ENCODE measurements around the gene NOL3.

Gene NOL3

DNA sequence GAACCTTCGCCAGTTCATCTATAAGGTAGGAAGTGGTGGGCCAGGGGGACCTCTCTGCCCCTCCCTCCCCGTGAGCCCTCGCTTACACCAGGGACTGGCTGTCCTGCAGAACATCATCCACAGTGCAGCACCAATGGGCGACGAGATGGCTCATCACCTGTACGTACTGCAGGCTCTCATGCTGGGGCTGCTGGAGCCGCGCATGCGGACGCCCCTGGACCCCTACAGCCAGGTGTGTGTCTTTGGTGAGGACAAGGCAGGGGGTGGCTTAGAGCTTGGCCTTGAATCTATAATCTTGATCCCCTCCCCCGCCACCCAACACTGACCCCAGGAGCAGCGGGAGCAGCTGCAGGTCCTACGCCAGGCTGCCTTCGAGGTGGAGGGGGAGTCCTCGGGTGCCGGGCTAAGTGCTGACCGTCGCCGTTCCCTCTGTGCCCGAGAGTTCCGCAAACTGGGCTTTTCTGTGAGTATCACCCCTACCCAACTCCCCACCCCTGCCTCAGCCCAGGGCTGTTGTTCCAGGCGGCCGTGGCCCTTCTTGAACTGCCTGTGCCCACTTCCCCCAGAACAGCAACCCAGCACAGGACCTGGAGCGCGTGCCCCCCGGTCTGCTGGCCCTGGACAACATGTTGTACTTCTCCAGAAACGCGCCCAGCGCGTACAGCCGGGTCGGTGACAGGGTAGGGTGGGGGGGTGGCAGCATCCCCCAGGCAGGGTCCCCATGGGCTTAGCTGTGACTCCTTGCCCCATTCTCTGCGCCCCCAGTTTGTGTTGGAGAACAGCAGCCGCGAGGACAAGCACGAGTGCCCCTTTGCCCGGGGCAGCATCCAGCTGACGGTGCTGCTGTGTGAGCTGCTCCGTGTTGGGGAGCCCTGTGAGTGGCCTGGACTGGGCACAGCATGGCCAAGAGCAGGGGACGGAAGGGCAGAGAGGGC, 31.3 kb downstream of the NOL3 start:
- Histone ChIP-seq H2BK5ac (ENCODE audit: low read depth, low read length, poor library complexity, severe bottlenecking) (no peak overlapping the region), H3K14ac (ENCODE audit: low read length in 2 of 2) (no peak overlapping the region), H3K27ac (ENCODE audit: low read length, poor library complexity, severe bottlenecking) (no peak overlapping the region), H3K79me1 (replicated peaks; ENCODE audit: low read length, poor library complexity, severe bottlenecking) (peaks cover 14% of the 10 kb centered on the region), H3K27me3 (ENCODE audit: control insufficient read depth in 1 of 2, insufficient read depth in 1 of 2, low read length in 2 of 2) (no peaks in the 10 kb centered on the region), H3K23ac (ENCODE audit: low read length in 2 of 2) (no peak overlapping the region), H2BK120ac (ENCODE audit: low read depth, low read length) (no peak overlapping the region), H3K4me2 (ENCODE audit: low read length, poor library complexity, severe bottlenecking) (no peak overlapping the region), H3K4me1 (ENCODE audit: control insufficient read depth, insufficient read depth, low read depth, low read length) (peaks cover 20% of the 10 kb centered on the region), H3K9me3 (ENCODE audit: control insufficient read depth, low read length) (no peaks in the 10 kb centered on the region), H3K9ac (ENCODE audit: low read length) (no peak overlapping the region), H2AK5ac (ENCODE audit: low read length, severe bottlenecking) (no peak overlapping the region), H4K8ac (ENCODE audit: low read length) (no peak overlapping the region), H2BK12ac (ENCODE audit: low read length in 2 of 2) (no peak overlapping the region), H2AFZ (ENCODE audit: low read depth, low read length) (no peak overlapping the region), H3K4ac (ENCODE audit: low read depth in 1 of 2, low read length in 2 of 2) (peak overlapping the region in 1 of 2 experiments; percentile 2), H2BK15ac (ENCODE audit: low read depth, poor library complexity, severe bottlenecking) (no peak overlapping the region), H3K18ac (ENCODE audit: low read depth in 1 of 2, low read length in 2 of 2) (no peak overlapping the region), H3K4me3 (ENCODE audit: insufficient read depth in 1 of 2, low read depth in 1 of 2, low read length in 2 of 2) (no peak overlapping the region), H3K36me3 (ENCODE audit: control insufficient read depth in 1 of 2, insufficient read depth in 2 of 2, low read depth in 1 of 2, low read length in 2 of 2) (peaks cover 24 to 78% of the 10 kb centered on the region in 2 experiments), H4K91ac (ENCODE audit: low read length) (no peak overlapping the region)
- no peak for DNase-seq
- WGBS: 96% methylated on average over 39 of the region's 40 CpGs

DNA sequence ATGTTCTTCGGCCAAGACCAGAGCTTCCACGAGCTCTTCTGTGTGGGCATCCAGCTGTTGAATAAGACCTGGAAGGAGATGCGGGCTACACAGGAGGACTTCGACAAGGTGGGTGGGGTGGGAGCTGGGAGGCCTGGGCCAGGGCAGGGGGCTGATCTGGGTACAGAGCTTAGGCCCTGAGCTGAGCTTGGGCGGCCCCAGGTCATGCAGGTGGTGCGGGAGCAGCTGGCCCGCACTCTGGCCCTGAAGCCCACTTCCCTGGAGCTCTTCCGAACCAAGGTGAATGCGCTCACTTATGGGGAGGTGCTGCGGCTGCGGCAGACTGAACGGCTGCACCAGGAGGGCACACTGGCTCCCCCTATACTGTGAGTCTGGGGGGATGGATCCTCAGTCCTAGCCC, 32.1 kb downstream of the NOL3 start:
- H3K18ac ChIP-seq (ENCODE audit: low read depth in 1 of 2, low read length in 2 of 2): no peak overlapping the region
- H3K4me1 ChIP-seq (ENCODE audit: control insufficient read depth, insufficient read depth, low read depth, low read length): peaks cover 26% of the 10 kb centered on the region
- no peaks in the 10 kb centered on the region for H3K27me3 ChIP-seq (ENCODE audit: control insufficient read depth in 1 of 2, insufficient read depth in 1 of 2, low read length in 2 of 2)
- H3K23ac ChIP-seq (ENCODE audit: low read length in 2 of 2): no peak overlapping the region
- peaks cover 13% of the 10 kb centered on the region for H3K79me1 ChIP-seq (replicated peaks; ENCODE audit: low read length, poor library complexity, severe bottlenecking)
- no peak overlapping the region for H3K14ac ChIP-seq (ENCODE audit: low read length in 2 of 2)
- WGBS: 97% methylated on average over 12 of the region's 12 CpGs
- peaks cover 17 to 71% of the 10 kb centered on the region in 2 experiments for H3K36me3 ChIP-seq (ENCODE audit: control insufficient read depth in 1 of 2, insufficient read depth in 2 of 2, low read depth in 1 of 2, low read length in 2 of 2)
- no peak overlapping the region for H3K4me2 ChIP-seq (ENCODE audit: low read length, poor library complexity, severe bottlenecking)
- H2BK12ac ChIP-seq (ENCODE audit: low read length in 2 of 2): no peak overlapping the region
- no peak overlapping the region for H3K27ac ChIP-seq (ENCODE audit: low read length, poor library complexity, severe bottlenecking)
- H3K9ac ChIP-seq (ENCODE audit: low read length): no peak overlapping the region
- no peak overlapping the region for H3K4me3 ChIP-seq (ENCODE audit: insufficient read depth in 1 of 2, low read depth in 1 of 2, low read length in 2 of 2)
- no peak overlapping the region for H2BK15ac ChIP-seq (ENCODE audit: low read depth, poor library complexity, severe bottlenecking)
- DNase-seq: no peak
- no peak overlapping the region for H3K4ac ChIP-seq (ENCODE audit: low read depth in 1 of 2, low read length in 2 of 2)
- no peak overlapping the region for H2BK5ac ChIP-seq (ENCODE audit: low read depth, low read length, poor library complexity, severe bottlenecking)
- no peak overlapping the region for H2BK120ac ChIP-seq (ENCODE audit: low read depth, low read length)
- H2AK5ac ChIP-seq (ENCODE audit: low read length, severe bottlenecking): no peak overlapping the region
- no peak overlapping the region for H4K8ac ChIP-seq (ENCODE audit: low read length)
- no peaks in the 10 kb centered on the region for H3K9me3 ChIP-seq (ENCODE audit: control insufficient read depth, low read length)
- H4K91ac ChIP-seq (ENCODE audit: low read length): no peak overlapping the region
- no peak overlapping the region for H2AFZ ChIP-seq (ENCODE audit: low read depth, low read length)

DNA sequence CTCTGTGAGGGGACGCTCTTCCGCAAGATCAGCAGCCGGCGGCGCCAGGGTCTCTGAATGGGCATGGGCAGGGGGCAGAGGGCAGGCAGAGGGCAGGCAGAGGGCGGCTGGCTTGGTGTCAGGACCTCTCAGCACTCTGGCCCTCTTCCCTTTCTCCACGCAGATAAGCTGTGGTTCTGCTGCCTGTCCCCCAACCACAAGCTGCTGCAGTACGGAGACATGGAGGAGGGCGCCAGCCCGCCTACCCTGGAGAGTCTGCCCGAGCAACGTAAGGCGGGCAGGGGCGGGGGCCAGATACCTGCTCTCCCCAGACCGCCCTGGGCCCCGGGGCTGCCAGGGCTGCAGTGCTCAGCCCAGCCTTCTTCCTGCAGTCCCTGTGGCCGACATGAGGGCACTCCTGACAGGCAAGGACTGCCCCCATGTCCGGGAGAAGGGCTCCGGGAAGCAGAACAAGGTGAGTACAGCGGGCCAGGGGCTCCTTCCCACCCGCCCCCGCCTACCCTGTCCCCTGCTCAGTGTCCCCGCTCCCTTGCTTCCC, 32.7 kb downstream of the NOL3 start:
- no peak overlapping the region for H2BK15ac ChIP-seq (ENCODE audit: low read depth, poor library complexity, severe bottlenecking)
- H2BK12ac ChIP-seq (ENCODE audit: low read length in 2 of 2): no peak overlapping the region
- no peak overlapping the region for H4K91ac ChIP-seq (ENCODE audit: low read length)
- H4K8ac ChIP-seq (ENCODE audit: low read length): no peak overlapping the region
- H3K4me1 ChIP-seq (ENCODE audit: control insufficient read depth, insufficient read depth, low read depth, low read length): peaks cover 27% of the 10 kb centered on the region
- H3K27me3 ChIP-seq (ENCODE audit: control insufficient read depth in 1 of 2, insufficient read depth in 1 of 2, low read length in 2 of 2): no peaks in the 10 kb centered on the region
- H3K79me1 ChIP-seq (replicated peaks; ENCODE audit: low read length, poor library complexity, severe bottlenecking): peaks cover 9% of the 10 kb centered on the region
- H3K4ac ChIP-seq (ENCODE audit: low read depth in 1 of 2, low read length in 2 of 2): no peak overlapping the region
- no peak overlapping the region for H2BK5ac ChIP-seq (ENCODE audit: low read depth, low read length, poor library complexity, severe bottlenecking)
- no peak overlapping the region for H3K18ac ChIP-seq (ENCODE audit: low read depth in 1 of 2, low read length in 2 of 2)
- H3K4me2 ChIP-seq (ENCODE audit: low read length, poor library complexity, severe bottlenecking): no peak overlapping the region
- no peak overlapping the region for H3K14ac ChIP-seq (ENCODE audit: low read length in 2 of 2)
- no peak overlapping the region for H2AFZ ChIP-seq (ENCODE audit: low read depth, low read length)
- H2AK5ac ChIP-seq (ENCODE audit: low read length, severe bottlenecking): no peak overlapping the region
- H3K4me3 ChIP-seq (ENCODE audit: insufficient read depth in 1 of 2, low read depth in 1 of 2, low read length in 2 of 2): no peak overlapping the region
- H3K27ac ChIP-seq (ENCODE audit: low read length, poor library complexity, severe bottlenecking): no peak overlapping the region
- no peak overlapping the region for H2BK120ac ChIP-seq (ENCODE audit: low read depth, low read length)
- DNase-seq: no peak
- WGBS: 95% methylated on average over 23 of the region's 23 CpGs
- no peak overlapping the region for H3K23ac ChIP-seq (ENCODE audit: low read length in 2 of 2)
- no peak overlapping the region for H3K9ac ChIP-seq (ENCODE audit: low read length)
- H3K9me3 ChIP-seq (ENCODE audit: control insufficient read depth, low read length): no peaks in the 10 kb centered on the region
- H3K36me3 ChIP-seq (ENCODE audit: control insufficient read depth in 1 of 2, insufficient read depth in 2 of 2, low read depth in 1 of 2, low read length in 2 of 2): peaks cover 11 to 65% of the 10 kb centered on the region in 2 experiments

DNA sequence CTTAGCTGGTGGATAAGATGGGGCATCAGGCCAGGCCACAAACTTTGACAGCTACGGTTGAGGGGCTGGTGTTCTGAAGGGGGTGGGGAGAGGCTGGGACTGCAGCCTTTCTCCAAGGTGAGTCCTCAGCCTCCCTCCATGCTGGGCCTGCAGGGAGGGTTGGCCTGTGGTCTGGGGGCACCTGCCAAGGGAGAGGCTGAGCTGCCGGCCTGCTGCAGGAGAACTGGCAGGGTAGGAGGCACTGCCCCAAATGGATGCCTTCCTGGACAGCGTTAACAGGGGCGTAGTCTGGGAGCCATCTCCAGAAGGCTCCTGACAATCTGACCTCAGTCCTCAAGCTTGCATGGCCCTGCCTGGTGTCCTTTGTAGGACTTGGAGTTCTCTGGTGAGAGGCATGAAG, 33.7 kb downstream of the NOL3 start:
- Histone ChIP-seq H3K9me3 (ENCODE audit: control insufficient read depth, low read length) (no peaks in the 10 kb centered on the region), H3K4me3 (ENCODE audit: insufficient read depth in 1 of 2, low read depth in 1 of 2, low read length in 2 of 2) (no peak overlapping the region), H3K23ac (ENCODE audit: low read length in 2 of 2) (no peak overlapping the region), H3K4me2 (ENCODE audit: low read length, poor library complexity, severe bottlenecking) (no peak overlapping the region), H2BK15ac (ENCODE audit: low read depth, poor library complexity, severe bottlenecking) (no peak overlapping the region), H3K79me1 (replicated peaks; ENCODE audit: low read length, poor library complexity, severe bottlenecking) (peaks cover 7% of the 10 kb centered on the region), H2BK5ac (ENCODE audit: low read depth, low read length, poor library complexity, severe bottlenecking) (no peak overlapping the region), H2AK5ac (ENCODE audit: low read length, severe bottlenecking) (no peak overlapping the region), H2BK120ac (ENCODE audit: low read depth, low read length) (no peak overlapping the region), H4K8ac (ENCODE audit: low read length) (no peak overlapping the region), H3K4me1 (ENCODE audit: control insufficient read depth, insufficient read depth, low read depth, low read length) (peaks cover 25% of the 10 kb centered on the region), H2AFZ (ENCODE audit: low read depth, low read length) (no peak overlapping the region), H3K36me3 (ENCODE audit: control insufficient read depth in 1 of 2, insufficient read depth in 2 of 2, low read depth in 1 of 2, low read length in 2 of 2) (peaks cover 3 to 56% of the 10 kb centered on the region in 2 experiments), H3K9ac (ENCODE audit: low read length) (no peak overlapping the region), H2BK12ac (ENCODE audit: low read length in 2 of 2) (no peak overlapping the region), H4K91ac (ENCODE audit: low read length) (no peak overlapping the region), H3K27ac (ENCODE audit: low read length, poor library complexity, severe bottlenecking) (no peak overlapping the region), H3K18ac (ENCODE audit: low read depth in 1 of 2, low read length in 2 of 2) (no peak overlapping the region), H3K4ac (ENCODE audit: low read depth in 1 of 2, low read length in 2 of 2) (no peak overlapping the region), H3K14ac (ENCODE audit: low read length in 2 of 2) (no peak overlapping the region), H3K27me3 (ENCODE audit: control insufficient read depth in 1 of 2, insufficient read depth in 1 of 2, low read length in 2 of 2) (no peaks in the 10 kb centered on the region)
- no peak for DNase-seq
- 94% methylated on average over 4 of the region's 4 CpGs for WGBS
